K562 (cell line): ENCODE measurements around the gene ZNF616. TPM values are rescaled to one million over a fixed set of nuclear protein-coding genes. Genes with fewer than 3 reads are reported as not detected.
A peak's percentile ranks its signal among the peaks of the same experiment; 100 is the strongest.

Source experiments
- ARID1B ChIP-seq: fragments of 450-650 bp; IDR thresholded peaks from 2 replicates; pipeline ENCODE4 v1.6.1; 2016; ENCODE audit warnings: antibody characterized with exemption, mild to moderate bottlenecking, inconsistent platforms
- ATF7 ChIP-seq: fragments of 450-650 bp; IDR thresholded peaks from 2 replicates; pipeline ENCODE4 v1.7.1; 2014; ENCODE audit warnings: mild to moderate bottlenecking, moderate library complexity
- ELF2 ChIP-seq: fragments of 250-450 bp; sonication (Bioruptor Pico); IDR thresholded peaks from 2 replicates; pipeline ENCODE4 v1.5.0; 2021; ENCODE audit warnings: mild to moderate bottlenecking
- HDAC1 ChIP-seq, 2 experiments: fragments of 450-650 bp; IDR thresholded peaks; 2 replicates each; pipeline ENCODE4 v1.6.1; 2016 to 2017; ENCODE audit warnings: inconsistent platforms in 1 of 2, mild to moderate bottlenecking in 1 of 2, moderate library complexity in 1 of 2
- NONO ChIP-seq, 2 experiments: fragments of 200-400 bp in 1 of 2; fragments of 450-650 bp in 1 of 2; formaldehyde crosslinking in 1 of 2; IDR thresholded peaks; 2 replicates each; pipeline ENCODE4 v1.6.1; 2017; ENCODE audit warnings: low read depth in 2 of 2, mild to moderate bottlenecking in 2 of 2, moderate library complexity in 2 of 2, low read length in 1 of 2
- PHF8 ChIP-seq: fragments of 200-600 bp; sonication (generic); IDR thresholded peaks from 2 replicates; pipeline ENCODE4 v1.6.1; 2012; ENCODE audit warnings: mixed run types, mild to moderate bottlenecking, inconsistent platforms, low read length, moderate library complexity, borderline replicate concordance
- RAD51 ChIP-seq: fragments of 450-650 bp; IDR thresholded peaks from 2 replicates; pipeline ENCODE4 v1.7.1; 2016; ENCODE audit warnings: low read depth, mild to moderate bottlenecking, borderline replicate concordance
- RBBP5 ChIP-seq: fragments of 200-600 bp; sonication (generic); IDR thresholded peaks from 2 replicates; pipeline ENCODE4 v1.6.1; 2012; ENCODE audit warnings: borderline replicate concordance, mild to moderate bottlenecking, low read length, control low read depth, inconsistent platforms; ENCODE audit not compliant: insufficient read depth, poor library complexity, severe bottlenecking
- TAF1 ChIP-seq: IDR thresholded peaks from 2 replicates; pipeline ENCODE4 v1.6.1; 2011; ENCODE audit warnings: mild to moderate bottlenecking, low read length, moderate library complexity; ENCODE audit not compliant: insufficient read depth, control insufficient read depth, severe bottlenecking; ENCODE audit errors: extremely low read depth
- TFAM ChIP-seq: fragments of 250-450 bp; sonication (Bioruptor Pico); conservative IDR thresholded peaks from 2 replicates; pipeline ENCODE4 v1.5.0; 2021; ENCODE audit warnings: mild to moderate bottlenecking, moderate library complexity
- U2AF2 ChIP-seq: fragments of 200-400 bp; formaldehyde crosslinking; optimal IDR thresholded peaks from 2 replicates; pipeline ENCODE3; 2017; ENCODE audit warnings: low read depth, mild to moderate bottlenecking, low read length
- YBX1 ChIP-seq: fragments of 450-650 bp; IDR thresholded peaks from 2 replicates; pipeline ENCODE4 v1.7.1; 2016; ENCODE audit warnings: mild to moderate bottlenecking
- ZNF23 ChIP-seq: fragments of 250-450 bp; sonication (Bioruptor Pico); IDR thresholded peaks from 2 replicates; pipeline ENCODE4 v1.4.0; 2020; ENCODE audit warnings: mild to moderate bottlenecking
- ZSCAN29 ChIP-seq: fragments of 450-650 bp; IDR thresholded peaks from 2 replicates; pipeline ENCODE4 v1.6.1; 2017
- polyA plus RNA-seq, 8 experiments: library from polyadenylated mRNA; depleted of rRNA in 4 of 8; stranded (reverse) in 5 of 8; unstranded in 3 of 8; fragments of >200 nt; fragmentation: Nextera tagmentation in 2 of 8; fragmentation: Illumina TruSeq in 1 of 8; extraction: Ambion mirVana in 2 of 8; extraction: Trizol in 1 of 8; gene quantifications; 2 replicates each; pipeline versions ENCODE4 v1.2.1 to v1.2.3, GENCODE V29; 2011 to 2014; ENCODE audit warnings: inconsistent platforms in 1 of 8, missing spikeins in 1 of 8
- total RNA-seq, 7 experiments: library from RNA; depleted of rRNA in 6 of 7; stranded (reverse); fragments of >200 nt in 6 of 7; fragmentation: Illumina TruSeq in 2 of 7; extraction: Trizol in 2 of 7; gene quantifications; 2 replicates each; pipeline versions ENCODE4 v1.2.1 to v1.2.3, GENCODE V29; 2011 to 2021; ENCODE audit warnings: low replicate concordance in 1 of 7
- TF ChIP-seq, protein P1 (sequence below): IDR thresholded peaks from 3 replicates; pipeline ENCODE4 v1.6.1; 2011; ENCODE audit warnings: borderline replicate concordance, mild to moderate bottlenecking; ENCODE audit not compliant: insufficient read length, insufficient read depth
- TF ChIP-seq, protein P2 (sequence below): fragments of 200-800 bp; sonication (Bioruptor generic); IDR thresholded peaks from 2 replicates; pipeline ENCODE4 v1.6.1; 2017; ENCODE audit warnings: missing genetic modification characterization, missing compliant biosample characterization
- TF ChIP-seq, protein P3 (sequence below): fragments of 250-450 bp; sonication (Bioruptor Pico); IDR thresholded peaks from 2 replicates; pipeline ENCODE4 v1.5.0; 2022; ENCODE audit warnings: mild to moderate bottlenecking
- TF ChIP-seq, protein P4 (sequence below), 3 experiments: fragments of 200-800 bp in 1 of 3; fragments of 250-450 bp in 1 of 3; fragments of 450-650 bp in 1 of 3; sonication (Bioruptor Pico) in 1 of 3; sonication (Bioruptor generic) in 1 of 3; formaldehyde crosslinking in 1 of 3; IDR thresholded peaks; 2 replicates each; pipeline versions ENCODE4 v1.6.1 to v1.8.0; 2016 to 2022; ENCODE audit warnings: mild to moderate bottlenecking in 2 of 3, missing genetic modification characterization in 2 of 3, missing compliant biosample characterization in 1 of 3, moderate library complexity in 1 of 3

The ZNF616 gene
- total and polyA plus RNA-seq, 9 of the 15 experiments (the other 6 are each of a cell fraction or from before 2014, with no cell fraction given): 3.4 to 13.0 (median 6.7) TPM

DNA sequence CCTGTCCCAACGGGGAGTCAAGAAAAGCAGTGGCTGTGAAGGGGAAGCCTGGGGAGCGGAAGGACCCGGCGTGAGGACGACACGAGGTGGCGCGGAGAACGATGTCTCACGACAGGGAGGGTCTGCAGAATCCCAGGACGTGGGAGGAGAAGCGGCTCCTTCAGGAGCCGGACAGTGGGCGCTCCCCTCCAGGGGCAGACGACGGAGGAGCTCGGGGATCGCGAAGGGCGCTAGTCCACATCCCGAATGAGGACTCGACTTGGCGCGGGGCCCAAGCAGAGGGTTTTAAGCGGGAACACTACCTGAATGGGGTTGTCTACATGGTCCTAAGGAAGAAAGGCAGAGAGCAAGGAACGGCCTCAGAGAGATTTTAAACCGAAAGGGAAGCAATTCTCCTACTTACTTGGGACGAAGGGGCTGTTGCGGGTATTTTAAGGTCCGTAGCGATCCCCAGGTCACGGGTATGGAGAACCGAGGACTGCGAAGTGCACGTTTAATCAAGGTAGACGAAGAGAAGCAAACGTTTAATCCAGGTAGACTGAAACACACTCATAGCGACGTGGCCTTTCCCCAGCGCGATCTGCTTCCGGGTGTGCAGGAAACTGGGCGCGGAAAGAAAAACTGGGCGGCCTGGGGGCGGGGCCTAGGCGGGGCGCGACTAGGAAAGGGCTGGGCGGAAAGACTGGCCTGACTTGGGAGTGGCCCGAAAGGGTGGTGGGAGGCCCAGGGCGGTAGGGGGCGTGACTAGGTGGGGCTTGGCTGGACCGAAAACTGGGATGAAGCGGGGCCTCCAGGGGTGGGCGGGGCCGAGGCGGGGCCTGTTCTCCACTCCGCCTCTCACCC lies 44.3 kb downstream of the ZNF616 start, which contains the start of gene ZNF841 (continued):
- TF ChIP-seq, protein P1, sequence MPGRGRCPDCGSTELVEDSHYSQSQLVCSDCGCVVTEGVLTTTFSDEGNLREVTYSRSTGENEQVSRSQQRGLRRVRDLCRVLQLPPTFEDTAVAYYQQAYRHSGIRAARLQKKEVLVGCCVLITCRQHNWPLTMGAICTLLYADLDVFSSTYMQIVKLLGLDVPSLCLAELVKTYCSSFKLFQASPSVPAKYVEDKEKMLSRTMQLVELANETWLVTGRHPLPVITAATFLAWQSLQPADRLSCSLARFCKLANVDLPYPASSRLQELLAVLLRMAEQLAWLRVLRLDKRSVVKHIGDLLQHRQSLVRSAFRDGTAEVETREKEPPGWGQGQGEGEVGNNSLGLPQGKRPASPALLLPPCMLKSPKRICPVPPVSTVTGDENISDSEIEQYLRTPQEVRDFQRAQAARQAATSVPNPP: no peak
- TF ChIP-seq NONO (IDR thresholded peaks at IDR 0.05; ENCODE audit: low read depth in 2 of 2, low read length in 1 of 2) (no peak), RBBP5 (peak; percentile 49), ZNF23 (CRISPR knock-in tag) (no peak), RAD51 (no peak), ARID1B (0 out of 2 replicates have a peak, but pooled peaks have one; percentile 21), ZSCAN29 (peak; percentile 83; the same call in 1 of the 2 replicates), ELF2 (CRISPR knock-in tag) (peak; percentile 78; the same call in 1 of the 2 replicates), ATF7 (peak; percentile 19; the same call in 1 of the 2 replicates), TAF1 (peak; percentile 75), HDAC1 (IDR thresholded peaks at IDR 0.05) (peak in 1 of 2 experiments; percentile 53; a peak in 2 of 4 replicates), U2AF2 (no peak), PHF8 (peak; percentile 72; the same call in 1 of the 2 replicates), TFAM (CRISPR knock-in tag) (no peak), YBX1 (no peak)
- TF ChIP-seq, protein P2, sequence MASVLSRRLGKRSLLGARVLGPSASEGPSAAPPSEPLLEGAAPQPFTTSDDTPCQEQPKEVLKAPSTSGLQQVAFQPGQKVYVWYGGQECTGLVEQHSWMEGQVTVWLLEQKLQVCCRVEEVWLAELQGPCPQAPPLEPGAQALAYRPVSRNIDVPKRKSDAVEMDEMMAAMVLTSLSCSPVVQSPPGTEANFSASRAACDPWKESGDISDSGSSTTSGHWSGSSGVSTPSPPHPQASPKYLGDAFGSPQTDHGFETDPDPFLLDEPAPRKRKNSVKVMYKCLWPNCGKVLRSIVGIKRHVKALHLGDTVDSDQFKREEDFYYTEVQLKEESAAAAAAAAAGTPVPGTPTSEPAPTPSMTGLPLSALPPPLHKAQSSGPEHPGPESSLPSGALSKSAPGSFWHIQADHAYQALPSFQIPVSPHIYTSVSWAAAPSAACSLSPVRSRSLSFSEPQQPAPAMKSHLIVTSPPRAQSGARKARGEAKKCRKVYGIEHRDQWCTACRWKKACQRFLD (CRISPR knock-in tag): no peak
- TF ChIP-seq, protein P3, sequence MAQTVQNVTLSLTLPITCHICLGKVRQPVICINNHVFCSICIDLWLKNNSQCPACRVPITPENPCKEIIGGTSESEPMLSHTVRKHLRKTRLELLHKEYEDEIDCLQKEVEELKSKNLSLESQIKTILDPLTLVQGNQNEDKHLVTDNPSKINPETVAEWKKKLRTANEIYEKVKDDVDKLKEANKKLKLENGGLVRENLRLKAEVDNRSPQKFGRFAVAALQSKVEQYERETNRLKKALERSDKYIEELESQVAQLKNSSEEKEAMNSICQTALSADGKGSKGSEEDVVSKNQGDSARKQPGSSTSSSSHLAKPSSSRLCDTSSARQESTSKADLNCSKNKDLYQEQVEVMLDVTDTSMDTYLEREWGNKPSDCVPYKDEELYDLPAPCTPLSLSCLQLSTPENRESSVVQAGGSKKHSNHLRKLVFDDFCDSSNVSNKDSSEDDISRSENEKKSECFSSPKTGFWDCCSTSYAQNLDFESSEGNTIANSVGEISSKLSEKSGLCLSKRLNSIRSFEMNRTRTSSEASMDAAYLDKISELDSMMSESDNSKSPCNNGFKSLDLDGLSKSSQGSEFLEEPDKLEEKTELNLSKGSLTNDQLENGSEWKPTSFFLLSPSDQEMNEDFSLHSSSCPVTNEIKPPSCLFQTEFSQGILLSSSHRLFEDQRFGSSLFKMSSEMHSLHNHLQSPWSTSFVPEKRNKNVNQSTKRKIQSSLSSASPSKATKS (CRISPR knock-in tag): no peak
- TF ChIP-seq, protein P4, sequence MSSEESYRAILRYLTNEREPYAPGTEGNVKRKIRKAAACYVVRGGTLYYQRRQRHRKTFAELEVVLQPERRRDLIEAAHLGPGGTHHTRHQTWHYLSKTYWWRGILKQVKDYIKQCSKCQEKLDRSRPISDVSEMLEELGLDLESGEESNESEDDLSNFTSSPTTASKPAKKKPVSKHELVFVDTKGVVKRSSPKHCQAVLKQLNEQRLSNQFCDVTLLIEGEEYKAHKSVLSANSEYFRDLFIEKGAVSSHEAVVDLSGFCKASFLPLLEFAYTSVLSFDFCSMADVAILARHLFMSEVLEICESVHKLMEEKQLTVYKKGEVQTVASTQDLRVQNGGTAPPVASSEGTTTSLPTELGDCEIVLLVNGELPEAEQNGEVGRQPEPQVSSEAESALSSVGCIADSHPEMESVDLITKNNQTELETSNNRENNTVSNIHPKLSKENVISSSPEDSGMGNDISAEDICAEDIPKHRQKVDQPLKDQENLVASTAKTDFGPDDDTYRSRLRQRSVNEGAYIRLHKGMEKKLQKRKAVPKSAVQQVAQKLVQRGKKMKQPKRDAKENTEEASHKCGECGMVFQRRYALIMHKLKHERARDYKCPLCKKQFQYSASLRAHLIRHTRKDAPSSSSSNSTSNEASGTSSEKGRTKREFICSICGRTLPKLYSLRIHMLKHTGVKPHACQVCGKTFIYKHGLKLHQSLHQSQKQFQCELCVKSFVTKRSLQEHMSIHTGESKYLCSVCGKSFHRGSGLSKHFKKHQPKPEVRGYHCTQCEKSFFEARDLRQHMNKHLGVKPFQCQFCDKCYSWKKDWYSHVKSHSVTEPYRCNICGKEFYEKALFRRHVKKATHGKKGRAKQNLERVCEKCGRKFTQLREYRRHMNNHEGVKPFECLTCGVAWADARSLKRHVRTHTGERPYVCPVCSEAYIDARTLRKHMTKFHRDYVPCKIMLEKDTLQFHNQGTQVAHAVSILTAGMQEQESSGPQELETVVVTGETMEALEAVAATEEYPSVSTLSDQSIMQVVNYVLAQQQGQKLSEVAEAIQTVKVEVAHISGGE (CRISPR knock-in tag; IDR thresholded peaks at IDR 0.05): peak in 1 of 3 experiments; percentile 96; a peak in 3 of 6 replicates
